Measurements from ENCODE around the gene TMEM140. TPM values are rescaled to one million over a fixed set of nuclear protein-coding genes. Genes with fewer than 3 reads are reported as not detected.
A peak's percentile ranks its signal among the peaks of the same experiment; 100 is the strongest.

Gene TMEM140
- total and polyA plus RNA-seq, 8 donors = 2.7 to 14.3 (median 4.7) TPM

GRCh38 chr7:135175931-135176330 is 28.1 kb downstream of the TMEM140 start:
- H3K9me3 ChIP-seq = no peaks in the 10 kb centered on the region
- no peaks in the 10 kb centered on the region for H3K36me3 ChIP-seq
- H3K4me3 ChIP-seq = no peak overlapping the region
- no peaks in the 10 kb centered on the region for H3K4me1 ChIP-seq
- no peak overlapping the region for H3K27ac ChIP-seq
- no peak for FAIRE-seq
- intact Hi-C loops (cut with DNase I) = no loop called here
- no peak for TF ChIP-seq CTCF (IDR thresholded peaks at IDR 0.05)
- DNase-seq = no peak
- no peak for ATAC-seq
- WGBS, 2 donors = 94% methylated on average over 6 of the region's 6 CpGs
- H3K27me3 ChIP-seq = no peaks in the 10 kb centered on the region

GRCh38 chr7:135177028-135177696 is 29.3 kb downstream of the TMEM140 start:
- Histone ChIP-seq H3K4me3 (no peak overlapping the region), H3K4me1 (no peaks in the 10 kb centered on the region), H3K27me3 (no peaks in the 10 kb centered on the region), H3K9me3 (no peaks in the 10 kb centered on the region), H3K27ac (no peak overlapping the region), H3K36me3 (peaks cover 0 to 8% (median 1%) of the 10 kb centered on the region in 3 donors)
- DNase-seq (no peak), ATAC-seq (no peak), FAIRE-seq (no peak)
- 94 to 96% methylated on average over 9 of the region's 9 CpGs for WGBS, 2 donors
- TF ChIP-seq CTCF (IDR thresholded peaks at IDR 0.05) = no peak
- intact Hi-C loops (cut with DNase I) = no loop called here

- Histone ChIP-seq H3K4me3 (no peak overlapping the region), H3K36me3 (peaks cover 0 to 20% (median 13%) of the 10 kb centered on the region in 3 donors), H3K27ac (no peak overlapping the region), H3K9me3 (no peaks in the 10 kb centered on the region), H3K27me3 (no peaks in the 10 kb centered on the region), H3K4me1 (no peaks in the 10 kb centered on the region)
- no peak for TF ChIP-seq CTCF (IDR thresholded peaks at IDR 0.05)
- 86 to 87% methylated on average over 13 of the region's 13 CpGs for WGBS, 2 donors
- FAIRE-seq (no peak), ATAC-seq (no peak), DNase-seq (no peak)
- intact Hi-C loops (cut with DNase I) = no loop called here
Observed at GRCh38 chr7:135178364-135178763, 30.5 kb downstream of the TMEM140 start.

- H3K4me3 ChIP-seq = no peak overlapping the region
- WGBS, 2 donors = 21 to 27% methylated on average over 8 of the region's 8 CpGs
- H3K9me3 ChIP-seq = no peaks in the 10 kb centered on the region
- no peak for TF ChIP-seq CTCF (IDR thresholded peaks at IDR 0.05)
- H3K27ac ChIP-seq = peak overlapping the region in 2 of 4 donors; percentile 4 to 18
- H3K27me3 ChIP-seq = no peaks in the 10 kb centered on the region
- ATAC-seq (peak; percentile 33 to 82 (median 56)), FAIRE-seq (no peak), DNase-seq (peak in 1 of 6 donors; percentile 13)
- H3K36me3 ChIP-seq = peaks cover 0 to 30% (median 13%) of the 10 kb centered on the region in 3 donors
- intact Hi-C loops (cut with DNase I) = no loop called here
- H3K4me1 ChIP-seq = no peaks in the 10 kb centered on the region
Observed at GRCh38 chr7:135179321-135179925, 31.6 kb downstream of the TMEM140 start.

GRCh38 chr7:135180122-135180521 is 32.2 kb downstream of the TMEM140 start:
- Histone ChIP-seq H3K9me3 (no peaks in the 10 kb centered on the region), H3K4me3 (no peak overlapping the region), H3K27ac (no peak overlapping the region), H3K36me3 (peaks cover 0 to 37% (median 13%) of the 10 kb centered on the region in 3 donors), H3K27me3 (no peaks in the 10 kb centered on the region), H3K4me1 (no peaks in the 10 kb centered on the region)
- 97 to 99% methylated on average over 5 of the region's 5 CpGs for WGBS, 2 donors
- ATAC-seq = no peak
- no peak for DNase-seq
- FAIRE-seq = no peak
- TF ChIP-seq CTCF (IDR thresholded peaks at IDR 0.05) = no peak
- intact Hi-C loops (cut with DNase I) = no loop called here
